Measurements from ENCODE around the gene LARGE1.

GRCh38 chr22:33476716-33477115, 443.6 kb downstream of the LARGE1 start:
- TF ChIP-seq POLR2A (IDR thresholded peaks at IDR 0.05) = no peak
- TF ChIP-seq CTCF (IDR thresholded peaks at IDR 0.05) = no peak
